VCaP (cell line): ENCODE measurements around the gene NALCN.

Experiments used
- H3K27ac ChIP-seq: fragments of 450-650 bp; 2 replicates; pipeline ENCODE4 v1.5.1; 2017
- CTCF ChIP-seq: fragments of 450-650 bp; conservative IDR thresholded peaks from 2 replicates; pipeline ENCODE4 v1.5.1; 2017; ENCODE audit warnings: mild to moderate bottlenecking, moderate library complexity

Gene NALCN

GRCh38 chr13:101382701-101383100 lies 33.6 kb downstream of the NALCN start:
- no peak overlapping the region for H3K27ac ChIP-seq

GRCh38 chr13:101382086-101382485 lies 34.2 kb downstream of the NALCN start:
- no peak overlapping the region for H3K27ac ChIP-seq

More at GRCh38 chr13:101382701-101383100, 33.6 kb downstream of the NALCN start:
- TF ChIP-seq CTCF = no peak

DNA sequence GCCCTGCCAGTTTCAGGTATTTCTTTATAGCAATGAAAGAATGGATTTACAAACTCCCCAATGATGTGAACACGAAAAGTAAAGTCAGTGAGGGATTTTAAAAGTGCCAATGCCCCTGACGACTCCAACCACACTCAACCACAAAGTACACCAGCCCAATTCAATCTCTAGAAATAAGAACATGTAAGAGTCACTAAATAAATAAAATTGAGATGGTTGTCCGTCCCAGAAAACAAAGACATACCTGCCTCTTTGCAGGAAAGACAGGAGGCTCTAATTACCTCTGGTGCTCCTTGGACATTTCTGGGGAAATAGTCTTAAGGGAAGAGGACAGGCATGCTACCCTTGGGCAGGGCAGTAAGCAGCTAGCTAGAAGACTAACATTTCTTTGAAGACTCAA lies 55.8 kb downstream of the NALCN start:
- TF ChIP-seq CTCF = no peak
- H3K27ac ChIP-seq = no peak overlapping the region

More at GRCh38 chr13:101382086-101382485, 34.2 kb downstream of the NALCN start:
- no peak for TF ChIP-seq CTCF

DNA sequence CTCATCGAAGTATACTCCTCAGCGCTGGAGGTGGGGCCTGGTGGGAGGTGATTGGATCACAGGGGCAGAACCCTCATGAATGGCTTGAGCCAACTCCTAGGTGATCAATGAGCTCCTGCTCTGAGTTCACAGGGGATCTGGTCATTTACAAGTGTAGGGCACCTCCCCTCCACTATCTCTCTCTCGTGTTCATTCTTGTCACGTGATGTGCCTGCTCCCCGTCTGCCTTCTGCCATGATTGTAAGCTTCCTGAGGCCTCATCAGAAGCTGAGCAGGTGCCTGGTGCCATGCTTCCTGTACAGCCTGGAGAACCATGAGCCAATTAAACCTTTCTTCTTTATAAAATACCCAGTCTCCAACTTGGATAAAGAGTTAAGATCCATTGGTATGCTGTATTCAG lies 61.4 kb downstream of the NALCN start:
- TF ChIP-seq CTCF = no peak
- H3K27ac ChIP-seq = no peak overlapping the region

- H3K27ac ChIP-seq = no peak overlapping the region
- TF ChIP-seq CTCF = no peak
Measured at GRCh38 chr13:101346942-101347728, 69.2 kb downstream of the NALCN start.

- no peak for TF ChIP-seq CTCF
- H3K27ac ChIP-seq = no peak overlapping the region
Measured at GRCh38 chr13:101346161-101346560, 70.1 kb downstream of the NALCN start.

GRCh38 chr13:101343128-101343787 lies 73.0 kb downstream of the NALCN start:
- no peak for TF ChIP-seq CTCF
- H3K27ac ChIP-seq = no peak overlapping the region
